ENCODE measurements around the gene EMX1. TPM values are rescaled to one million over a fixed set of nuclear protein-coding genes. Genes with fewer than 3 reads are reported as not detected.

EMX1 gene
- total RNA-seq, 1 donor from 2014 or later = not detected

- Histone ChIP-seq H3K4me3 (no peak overlapping the region), H3K27me3 (ENCODE audit: low read depth) (no peaks in the 10 kb centered on the region), H3K4me1 (no peaks in the 10 kb centered on the region), H3K9me3 (no peaks in the 10 kb centered on the region), H3K36me3 (no peaks in the 10 kb centered on the region), H3K27ac (no peak overlapping the region)
- no peak for ATAC-seq
- intact Hi-C loops (cut with DNase I) = no loop called here
- no peak for TF ChIP-seq CTCF (IDR thresholded peaks at IDR 0.05)
- no peak for DNase-seq
Measured at GRCh38 chr2:72964146-72964525, 46.8 kb downstream of the EMX1 start.

- Histone ChIP-seq H3K4me3 (no peak overlapping the region), H3K27me3 (ENCODE audit: low read depth) (no peaks in the 10 kb centered on the region), H3K36me3 (no peaks in the 10 kb centered on the region), H3K4me1 (no peaks in the 10 kb centered on the region), H3K9me3 (no peaks in the 10 kb centered on the region), H3K27ac (no peak overlapping the region)
- intact Hi-C loops (cut with DNase I) = no loop called here
- DNase-seq (no peak), ATAC-seq (no peak)
- no peak for TF ChIP-seq CTCF (IDR thresholded peaks at IDR 0.05)
Measured at GRCh38 chr2:72965016-72965415, 47.7 kb downstream of the EMX1 start.

- no peak overlapping the region for H3K27ac ChIP-seq
- H3K4me3 ChIP-seq = no peak overlapping the region
- intact Hi-C loops (cut with DNase I) = no loop called here
- no peaks in the 10 kb centered on the region for H3K27me3 ChIP-seq (ENCODE audit: low read depth)
- no peaks in the 10 kb centered on the region for H3K36me3 ChIP-seq
- no peak for DNase-seq
- H3K4me1 ChIP-seq = no peaks in the 10 kb centered on the region
- TF ChIP-seq CTCF (IDR thresholded peaks at IDR 0.05) = no peak
- no peak for ATAC-seq
- H3K9me3 ChIP-seq = no peaks in the 10 kb centered on the region
Measured at GRCh38 chr2:72965770-72966450, 48.6 kb downstream of the EMX1 start.

GRCh38 chr2:72968286-72968685, 51.0 kb downstream of the EMX1 start:
- no peak for DNase-seq
- Histone ChIP-seq H3K27me3 (ENCODE audit: low read depth) (no peaks in the 10 kb centered on the region), H3K27ac (no peak overlapping the region), H3K4me3 (no peak overlapping the region), H3K36me3 (no peaks in the 10 kb centered on the region), H3K4me1 (no peaks in the 10 kb centered on the region), H3K9me3 (no peaks in the 10 kb centered on the region)
- TF ChIP-seq CTCF (IDR thresholded peaks at IDR 0.05) = no peak
- peak in 1 of 2 donors; percentile 17 for ATAC-seq
- intact Hi-C loops (cut with DNase I) = no loop called here

- ATAC-seq = no peak
- intact Hi-C loops (cut with DNase I) = no loop called here
- no peaks in the 10 kb centered on the region for H3K27me3 ChIP-seq (ENCODE audit: low read depth)
- DNase-seq = no peak
- no peaks in the 10 kb centered on the region for H3K4me1 ChIP-seq
- H3K36me3 ChIP-seq = no peaks in the 10 kb centered on the region
- H3K4me3 ChIP-seq = no peak overlapping the region
- no peaks in the 10 kb centered on the region for H3K9me3 ChIP-seq
- no peak overlapping the region for H3K27ac ChIP-seq
- no peak for TF ChIP-seq CTCF (IDR thresholded peaks at IDR 0.05)
Measured at GRCh38 chr2:72969706-72970105, 52.4 kb downstream of the EMX1 start.
